GM18868 (cell line): ENCODE results near the gene MRPL16.
"Not testable (repeated sequence)": the region's sequence is repeated elsewhere in the genome, so short reads cannot be mapped to it uniquely, and the experiment has no call there.

ENCODE experiments used
- ATAC-seq: cut with Tn5 transposase; IDR thresholded peaks from one replicate; pipeline ENCODE4 v1.9.1; 2021; ENCODE audit warnings: mild to moderate bottlenecking, moderate library complexity; ENCODE audit not compliant: unreplicated experiment

Gene MRPL16

GRCh38 chr11:59812220-59812619 is 1.6 kb upstream of the MRPL16 start:
- no peak for ATAC-seq

- ATAC-seq: peak; percentile 9
These were observed 307 bp upstream of the MRPL16 start for GRCh38 chr11:59810911-59811259.

GRCh38 chr11:59807047-59807610 is 3.4 kb downstream of the MRPL16 start:
- ATAC-seq: no peak

- no peak for ATAC-seq
These were observed 6.5 kb downstream of the MRPL16 start for GRCh38 chr11:59804061-59804460.

GRCh38 chr11:59802639-59803176 is 7.9 kb downstream of the MRPL16 start:
- ATAC-seq: no peak

GRCh38 chr11:59801981-59802638 is 8.5 kb downstream of the MRPL16 start:
- no peak for ATAC-seq

GRCh38 chr11:59801160-59801706 is 9.3 kb downstream of the MRPL16 start:
- no peak for ATAC-seq

GRCh38 chr11:59800390-59801025 is 10.1 kb downstream of the MRPL16 start:
- ATAC-seq: no peak

- no peak for ATAC-seq
These were observed 16.2 kb downstream of the MRPL16 start for GRCh38 chr11:59794417-59794816.

- ATAC-seq: no peak
These were observed 18.1 kb downstream of the MRPL16 start for GRCh38 chr11:59792507-59792906.

- ATAC-seq: no peak
These were observed 18.9 kb downstream of the MRPL16 start for GRCh38 chr11:59791639-59792038.

- ATAC-seq: no peak
These were observed 22.8 kb downstream of the MRPL16 start for GRCh38 chr11:59787816-59788215.

GRCh38 chr11:59787255-59787588 is 23.4 kb downstream of the MRPL16 start:
- no peak for ATAC-seq

- ATAC-seq: no peak
These were observed 24.8 kb downstream of the MRPL16 start for GRCh38 chr11:59785818-59786217.

- ATAC-seq: not testable (repeated sequence)
These were observed 26.1 kb downstream of the MRPL16 start for GRCh38 chr11:59784441-59784840.

- ATAC-seq: no peak
These were observed 26.9 kb downstream of the MRPL16 start for GRCh38 chr11:59783632-59784090.

GRCh38 chr11:59782080-59782479 is 28.5 kb downstream of the MRPL16 start:
- no peak for ATAC-seq

- no peak for ATAC-seq
These were observed 31.1 kb downstream of the MRPL16 start for GRCh38 chr11:59779487-59779886.

- ATAC-seq: no peak
These were observed 32.5 kb downstream of the MRPL16 start for GRCh38 chr11:59778122-59778521.

- ATAC-seq: no peak
These were observed 33.5 kb downstream of the MRPL16 start for GRCh38 chr11:59777104-59777503.

- ATAC-seq: peak; percentile 57
These were observed 34.1 kb downstream of the MRPL16 start for GRCh38 chr11:59776210-59777066.
